Activated B cell treated with CpG ODN at 0.5 μM for 24 hours (primary cell): Measurements from ENCODE around the gene GPR141. TPM values are rescaled to one million over a fixed set of nuclear protein-coding genes. Genes with fewer than 3 reads are reported as not detected.

Experiments used
- ATAC-seq: fragments of 200-7000 bp; cut with Tn5 transposase; one replicate; pipeline ENCODE4 v1.10.0; 2021; ENCODE audit warnings: low read depth, mild to moderate bottlenecking, moderate library complexity
- CTCF ChIA-PET: fragments of 350-600 bp; sonication (Branson Sonifier 250); formaldehyde crosslinking; loops from one replicate; lab custom pipeline; 2021; ENCODE audit warnings: antibody characterized with exemption; lab: Charles Lee
- POLR2A ChIA-PET: fragments of 350-600 bp; sonication (Branson Sonifier 250); formaldehyde crosslinking; loops from one replicate; lab custom pipeline; 2021; ENCODE audit warnings: antibody characterized with exemption; lab: Charles Lee
- DNase-seq: peaks from one replicate; pipeline ENCODE4 v3.0.0; 2022
- H3K27ac Mint-ChIP-seq: one replicate; pipeline ENCODE4 v1.8.0; 2020; ENCODE audit warnings: mixed read lengths
- H3K27me3 Mint-ChIP-seq: one replicate; pipeline ENCODE4 v1.8.0; 2021; ENCODE audit warnings: mixed read lengths
- H3K36me3 Mint-ChIP-seq: one replicate; pipeline ENCODE4 v1.8.0; 2021; ENCODE audit warnings: low read depth, mixed read lengths
- H3K4me1 Mint-ChIP-seq: one replicate; pipeline ENCODE4 v1.8.0; 2021; ENCODE audit warnings: mixed read lengths
- H3K4me3 Mint-ChIP-seq: one replicate; pipeline ENCODE4 v1.8.0; 2020; ENCODE audit warnings: mild to moderate bottlenecking, mixed read lengths
- H3K9me3 Mint-ChIP-seq: one replicate; pipeline ENCODE4 v1.8.0; 2020; ENCODE audit warnings: mixed read lengths
- intact Hi-C: fragments of 100-400 bp; cut with micrococcal nuclease; formaldehyde crosslinking; loops from one replicate; pipeline ENCODE4 v1.15.1; 2024
- total RNA-seq: library from RNA; stranded (reverse); gene quantifications from 2 replicates; pipeline ENCODE4 v1.2.3, GENCODE V29; 2022
- TF ChIP-seq, protein P1 (sequence below): fragments of 200-600 bp; IDR thresholded peaks from one replicate; pipeline ENCODE4 v1.8.0; 2022; ENCODE audit warnings: antibody characterized with exemption, mild to moderate bottlenecking

GPR141 gene
- total RNA-seq, 1 donor from 2014 or later, result not detected

DNA sequence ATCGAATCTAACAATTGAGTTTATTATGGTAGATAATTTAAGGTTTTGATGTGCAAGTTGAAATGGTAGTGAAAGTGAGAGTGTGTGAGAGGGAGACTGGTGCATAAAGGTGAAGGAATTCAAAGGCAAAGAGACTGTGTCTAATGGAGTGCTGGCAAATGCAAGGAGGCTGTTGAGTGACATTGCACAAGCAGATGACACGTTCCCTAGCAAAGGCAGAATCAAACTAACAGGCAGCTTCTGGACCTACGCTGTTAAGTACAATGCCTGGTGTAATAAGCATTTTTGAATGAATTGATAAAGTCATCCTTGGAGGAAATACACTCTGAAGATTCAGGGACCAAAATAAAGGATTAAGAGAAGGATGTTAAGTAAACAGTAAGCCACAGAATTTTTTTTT, 11.7 kb upstream of the GPR141 start:
- intact Hi-C loops, result no loop called here
- no peak overlapping the region for H3K27ac Mint-ChIP-seq
- peaks cover 7% of the 10 kb centered on the region for H3K4me1 Mint-ChIP-seq
- H3K36me3 Mint-ChIP-seq, result no peaks in the 10 kb centered on the region
- no peak overlapping the region for H3K4me3 Mint-ChIP-seq
- DNase-seq (no peak), ATAC-seq (no peak)
- peaks cover 58% of the 10 kb centered on the region for H3K27me3 Mint-ChIP-seq
- TF ChIP-seq, protein P1, sequence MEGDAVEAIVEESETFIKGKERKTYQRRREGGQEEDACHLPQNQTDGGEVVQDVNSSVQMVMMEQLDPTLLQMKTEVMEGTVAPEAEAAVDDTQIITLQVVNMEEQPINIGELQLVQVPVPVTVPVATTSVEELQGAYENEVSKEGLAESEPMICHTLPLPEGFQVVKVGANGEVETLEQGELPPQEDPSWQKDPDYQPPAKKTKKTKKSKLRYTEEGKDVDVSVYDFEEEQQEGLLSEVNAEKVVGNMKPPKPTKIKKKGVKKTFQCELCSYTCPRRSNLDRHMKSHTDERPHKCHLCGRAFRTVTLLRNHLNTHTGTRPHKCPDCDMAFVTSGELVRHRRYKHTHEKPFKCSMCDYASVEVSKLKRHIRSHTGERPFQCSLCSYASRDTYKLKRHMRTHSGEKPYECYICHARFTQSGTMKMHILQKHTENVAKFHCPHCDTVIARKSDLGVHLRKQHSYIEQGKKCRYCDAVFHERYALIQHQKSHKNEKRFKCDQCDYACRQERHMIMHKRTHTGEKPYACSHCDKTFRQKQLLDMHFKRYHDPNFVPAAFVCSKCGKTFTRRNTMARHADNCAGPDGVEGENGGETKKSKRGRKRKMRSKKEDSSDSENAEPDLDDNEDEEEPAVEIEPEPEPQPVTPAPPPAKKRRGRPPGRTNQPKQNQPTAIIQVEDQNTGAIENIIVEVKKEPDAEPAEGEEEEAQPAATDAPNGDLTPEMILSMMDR, result no peak
- ChIA-PET POLR2A (interaction anchor here (0.7 kb wide), 1 partner anchor 473 kb away, joined by 3 read pairs; no protein-coding TSS in a partner anchor), CTCF (interaction anchor here (0.7 kb wide), 1 partner anchor 61 kb away, joined by 4 read pairs; no protein-coding TSS in a partner anchor)
- H3K9me3 Mint-ChIP-seq, result no peaks in the 10 kb centered on the region

DNA sequence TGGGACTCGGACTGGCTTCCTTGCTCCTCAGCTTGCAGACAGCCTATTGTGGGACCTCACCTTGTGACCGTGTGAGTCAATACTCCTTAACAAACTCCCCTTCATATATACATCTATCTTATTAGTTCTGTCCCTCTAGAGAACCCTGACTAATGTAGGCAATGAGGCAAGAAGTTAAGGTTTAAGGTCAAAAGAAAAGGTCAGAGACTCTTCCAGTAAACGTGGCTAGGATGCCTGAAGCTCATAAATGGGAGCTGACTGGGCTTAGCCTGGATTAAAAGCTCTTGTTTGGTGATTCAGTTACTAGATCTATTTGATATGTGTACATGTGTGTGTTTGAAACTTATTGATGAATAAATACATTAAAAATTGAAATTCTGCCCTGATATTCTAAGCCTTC, 10.6 kb upstream of the GPR141 start:
- Mint-ChIP-seq H3K4me3 (no peak overlapping the region), H3K36me3 (no peaks in the 10 kb centered on the region), H3K27me3 (peaks cover 59% of the 10 kb centered on the region), H3K4me1 (peaks cover 7% of the 10 kb centered on the region), H3K27ac (no peak overlapping the region), H3K9me3 (no peaks in the 10 kb centered on the region)
- ATAC-seq (no peak), DNase-seq (no peak)
- ChIA-PET CTCF (no interaction called here), POLR2A (no interaction called here)
- TF ChIP-seq, protein P1, result no peak
- intact Hi-C loops, result no loop called here

DNA sequence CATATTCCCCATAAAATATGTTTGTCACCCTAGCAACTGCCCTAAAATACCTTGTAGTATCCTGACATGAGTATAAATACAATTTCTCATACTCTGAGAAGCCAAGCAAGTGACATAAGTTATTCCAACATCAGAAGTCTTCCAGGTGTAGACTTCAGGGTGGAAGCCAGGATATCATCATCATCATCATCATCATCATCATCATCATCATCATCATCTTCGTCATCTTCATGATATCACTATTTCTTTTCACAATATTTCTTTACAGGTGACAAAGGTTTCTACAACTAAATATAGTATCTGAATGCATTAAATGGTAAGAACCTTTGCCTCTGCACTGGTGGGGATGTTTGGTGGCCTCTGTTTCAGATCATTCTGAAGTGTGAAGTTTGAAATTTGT, 10.0 kb upstream of the GPR141 start:
- ChIA-PET CTCF (no interaction called here), POLR2A (no interaction called here)
- Mint-ChIP-seq H3K36me3 (no peaks in the 10 kb centered on the region), H3K4me1 (peaks cover 7% of the 10 kb centered on the region), H3K27me3 (peaks cover 53% of the 10 kb centered on the region), H3K27ac (no peak overlapping the region), H3K9me3 (no peaks in the 10 kb centered on the region), H3K4me3 (no peak overlapping the region)
- intact Hi-C loops, result no loop called here
- TF ChIP-seq, protein P1, result no peak
- no peak for ATAC-seq
- DNase-seq, result no peak

DNA sequence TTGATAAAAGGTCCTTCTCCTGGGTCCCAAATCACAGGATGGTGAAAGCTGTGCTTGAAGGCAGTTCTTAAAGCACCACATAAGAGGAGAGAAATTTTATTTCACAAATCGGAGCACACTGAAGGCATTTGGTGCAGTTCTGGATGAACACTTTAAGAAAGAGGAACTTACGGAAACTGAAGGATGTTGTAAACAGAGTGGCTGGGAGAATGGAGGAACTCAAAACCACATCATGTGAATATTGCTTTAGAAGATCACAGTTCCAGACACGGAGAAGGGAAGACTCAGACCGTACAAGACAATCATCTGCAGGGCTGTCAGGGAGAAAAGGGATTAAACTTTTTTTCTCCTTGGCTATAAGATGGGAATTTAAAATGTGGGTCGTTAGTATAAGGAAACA, 9.0 kb upstream of the GPR141 start:
- Mint-ChIP-seq H3K27me3 (peaks cover 54% of the 10 kb centered on the region), H3K4me3 (no peak overlapping the region), H3K9me3 (no peaks in the 10 kb centered on the region), H3K36me3 (no peaks in the 10 kb centered on the region), H3K27ac (no peak overlapping the region), H3K4me1 (peaks cover 7% of the 10 kb centered on the region)
- intact Hi-C loops, result no loop called here
- TF ChIP-seq, protein P1, result no peak
- no peak for DNase-seq
- ATAC-seq, result no peak
- POLR2A ChIA-PET, result no interaction called here
- CTCF ChIA-PET, result no interaction called here

DNA sequence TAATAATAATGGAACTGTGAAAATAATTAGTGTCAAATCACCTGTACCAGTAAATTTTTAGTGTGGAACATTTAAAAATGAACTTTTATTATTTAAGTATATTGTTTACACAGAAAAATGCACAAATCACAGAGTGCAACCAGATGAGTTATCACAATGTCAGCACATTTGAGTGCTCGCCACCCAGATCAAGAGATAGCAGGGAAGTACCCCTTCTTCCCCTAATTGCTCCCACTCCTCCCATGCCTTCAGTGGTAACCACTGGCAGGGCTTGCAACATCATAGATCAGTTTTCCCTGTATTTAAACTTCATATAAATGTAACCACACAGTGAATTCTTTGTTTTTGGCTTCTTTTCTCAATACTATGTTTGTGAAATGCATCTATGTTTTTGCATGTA, 7.8 kb upstream of the GPR141 start:
- Mint-ChIP-seq H3K27me3 (peaks cover 58% of the 10 kb centered on the region), H3K4me1 (peaks cover 7% of the 10 kb centered on the region), H3K4me3 (no peak overlapping the region), H3K36me3 (no peaks in the 10 kb centered on the region), H3K9me3 (no peaks in the 10 kb centered on the region), H3K27ac (no peak overlapping the region)
- intact Hi-C loops, result no loop called here
- TF ChIP-seq, protein P1, result no peak
- ChIA-PET POLR2A (no interaction called here), CTCF (no interaction called here)
- DNase-seq, result no peak
- no peak for ATAC-seq
